ENCODE measurements around the gene FXR2. TPM values are rescaled to one million over a fixed set of nuclear protein-coding genes. Genes with fewer than 3 reads are reported as not detected.
A peak's percentile ranks its signal among the peaks of the same experiment; 100 is the strongest.

The FXR2 gene
- total and polyA plus RNA-seq, 10 of the 15 experiments (the other 5 are each of a cell fraction or from before 2014, with no cell fraction given), result 1.6 to 33.3 (median 22.0) TPM

- TF ChIP-seq TBL1XR1 (IDR thresholded peaks at IDR 0.05; ENCODE audit: low read depth, low read length) (no peak), SIN3A (IDR thresholded peaks at IDR 0.05; ENCODE audit: low read depth, low read length) (peak; percentile 65), CREM (IDR thresholded peaks at IDR 0.05; ENCODE audit: low read depth) (peak; percentile 65), RB1 (IDR thresholded peaks at IDR 0.05; ENCODE audit: borderline replicate concordance) (peak; percentile 87; the same call in 1 of the 2 replicates), HDGF (IDR thresholded peaks at IDR 0.05) (0 out of 2 replicates have a peak, but pooled peaks have one; percentile 10), ESRRA (IDR thresholded peaks at IDR 0.05; ENCODE audit: low read length) (no peak), POU2F2 (IDR thresholded peaks at IDR 0.05; ENCODE audit: borderline replicate concordance, low read depth, low read length) (peak; percentile 78; the same call in 2 of the 3 replicates), MYB (IDR thresholded peaks at IDR 0.05; ENCODE audit: borderline replicate concordance, low read depth, low read length) (no peak), BRCA1 (IDR thresholded peaks at IDR 0.05; ENCODE audit: low read depth, low read length) (no peak), PAX8 (IDR thresholded peaks at IDR 0.05) (peak; percentile 75; the same call in 1 of the 2 replicates), IRF3 (IDR thresholded peaks at IDR 0.05) (no peak), TCF7 (IDR thresholded peaks at IDR 0.05; ENCODE audit: borderline replicate concordance) (no peak), MXI1 (IDR thresholded peaks at IDR 0.05; ENCODE audit: low read depth, low read length) (peak; percentile 100), FOXK2 (IDR thresholded peaks at IDR 0.05) (no peak), CEBPB (IDR thresholded peaks at IDR 0.05; ENCODE audit: borderline replicate concordance in 1 of 2, low read depth in 2 of 2, low read length in 2 of 2) (no peak), POLR2AphosphoS5 (IDR thresholded peaks at IDR 0.05; ENCODE audit: low read length) (peak; percentile 97), BMI1 (IDR thresholded peaks at IDR 0.05; ENCODE audit: borderline replicate concordance) (no peak), REST (IDR thresholded peaks at IDR 0.05; ENCODE audit: low read depth, low read length) (peak; percentile 33; the same call in 1 of the 2 replicates)
- TF ChIP-seq, protein P1, sequence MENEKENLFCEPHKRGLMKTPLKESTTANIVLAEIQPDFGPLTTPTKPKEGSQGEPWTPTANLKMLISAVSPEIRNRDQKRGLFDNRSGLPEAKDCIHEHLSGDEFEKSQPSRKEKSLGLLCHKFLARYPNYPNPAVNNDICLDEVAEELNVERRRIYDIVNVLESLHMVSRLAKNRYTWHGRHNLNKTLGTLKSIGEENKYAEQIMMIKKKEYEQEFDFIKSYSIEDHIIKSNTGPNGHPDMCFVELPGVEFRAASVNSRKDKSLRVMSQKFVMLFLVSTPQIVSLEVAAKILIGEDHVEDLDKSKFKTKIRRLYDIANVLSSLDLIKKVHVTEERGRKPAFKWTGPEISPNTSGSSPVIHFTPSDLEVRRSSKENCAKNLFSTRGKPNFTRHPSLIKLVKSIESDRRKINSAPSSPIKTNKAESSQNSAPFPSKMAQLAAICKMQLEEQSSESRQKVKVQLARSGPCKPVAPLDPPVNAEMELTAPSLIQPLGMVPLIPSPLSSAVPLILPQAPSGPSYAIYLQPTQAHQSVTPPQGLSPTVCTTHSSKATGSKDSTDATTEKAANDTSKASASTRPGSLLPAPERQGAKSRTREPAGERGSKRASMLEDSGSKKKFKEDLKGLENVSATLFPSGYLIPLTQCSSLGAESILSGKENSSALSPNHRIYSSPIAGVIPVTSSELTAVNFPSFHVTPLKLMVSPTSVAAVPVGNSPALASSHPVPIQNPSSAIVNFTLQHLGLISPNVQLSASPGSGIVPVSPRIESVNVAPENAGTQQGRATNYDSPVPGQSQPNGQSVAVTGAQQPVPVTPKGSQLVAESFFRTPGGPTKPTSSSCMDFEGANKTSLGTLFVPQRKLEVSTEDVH (IDR thresholded peaks at IDR 0.05; ENCODE audit: low read depth, partially characterized antibody), result peak; percentile 93
- TF ChIP-seq, protein P2, sequence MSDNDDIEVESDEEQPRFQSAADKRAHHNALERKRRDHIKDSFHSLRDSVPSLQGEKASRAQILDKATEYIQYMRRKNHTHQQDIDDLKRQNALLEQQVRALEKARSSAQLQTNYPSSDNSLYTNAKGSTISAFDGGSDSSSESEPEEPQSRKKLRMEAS (IDR thresholded peaks at IDR 0.05; ENCODE audit: low read depth, low read length), result peak; percentile 89
- TF ChIP-seq, protein P3, sequence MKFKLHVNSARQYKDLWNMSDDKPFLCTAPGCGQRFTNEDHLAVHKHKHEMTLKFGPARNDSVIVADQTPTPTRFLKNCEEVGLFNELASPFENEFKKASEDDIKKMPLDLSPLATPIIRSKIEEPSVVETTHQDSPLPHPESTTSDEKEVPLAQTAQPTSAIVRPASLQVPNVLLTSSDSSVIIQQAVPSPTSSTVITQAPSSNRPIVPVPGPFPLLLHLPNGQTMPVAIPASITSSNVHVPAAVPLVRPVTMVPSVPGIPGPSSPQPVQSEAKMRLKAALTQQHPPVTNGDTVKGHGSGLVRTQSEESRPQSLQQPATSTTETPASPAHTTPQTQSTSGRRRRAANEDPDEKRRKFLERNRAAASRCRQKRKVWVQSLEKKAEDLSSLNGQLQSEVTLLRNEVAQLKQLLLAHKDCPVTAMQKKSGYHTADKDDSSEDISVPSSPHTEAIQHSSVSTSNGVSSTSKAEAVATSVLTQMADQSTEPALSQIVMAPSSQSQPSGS (IDR thresholded peaks at IDR 0.05; ENCODE audit: low read length), result no peak
These were observed 31.2 kb downstream of the FXR2 start, which contains the start of gene MPDU1 (continued) for GRCh38 chr17:7583253-7584109.
